ENCODE measurements around the gene SPIN1.

DNA sequence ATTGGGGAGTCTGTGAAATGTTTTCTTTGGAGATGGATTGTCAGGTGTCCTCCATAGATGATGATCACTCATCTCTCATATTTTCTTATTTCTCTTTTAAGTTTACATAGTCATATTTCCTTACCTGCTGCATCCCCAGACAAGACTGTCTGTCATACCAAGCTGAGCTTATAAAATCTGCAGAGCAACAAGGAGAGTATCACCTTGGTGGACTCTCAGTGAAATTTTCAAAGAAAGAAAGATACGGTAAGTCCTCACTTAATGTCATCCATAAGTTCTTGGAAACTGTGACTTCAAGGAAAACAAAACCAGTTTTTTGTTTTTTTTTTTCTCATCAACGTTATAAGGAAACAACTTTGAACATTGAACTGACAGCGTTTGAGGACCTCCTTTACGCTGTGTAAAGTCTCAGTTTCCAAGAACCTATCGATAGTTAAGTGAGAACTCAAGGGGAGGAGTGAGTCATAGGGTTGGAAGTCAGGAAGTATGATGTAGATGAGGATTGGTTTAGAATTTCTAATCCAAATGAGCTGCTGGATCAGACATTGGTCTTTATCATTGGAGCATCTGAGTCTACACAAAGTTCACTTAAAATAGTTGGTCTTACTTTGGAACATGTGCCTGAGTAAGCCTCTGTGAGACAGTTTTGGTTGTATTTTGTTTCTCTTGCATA lies 45.5 kb downstream of the SPIN1 start:
- TF ChIP-seq, protein P1, sequence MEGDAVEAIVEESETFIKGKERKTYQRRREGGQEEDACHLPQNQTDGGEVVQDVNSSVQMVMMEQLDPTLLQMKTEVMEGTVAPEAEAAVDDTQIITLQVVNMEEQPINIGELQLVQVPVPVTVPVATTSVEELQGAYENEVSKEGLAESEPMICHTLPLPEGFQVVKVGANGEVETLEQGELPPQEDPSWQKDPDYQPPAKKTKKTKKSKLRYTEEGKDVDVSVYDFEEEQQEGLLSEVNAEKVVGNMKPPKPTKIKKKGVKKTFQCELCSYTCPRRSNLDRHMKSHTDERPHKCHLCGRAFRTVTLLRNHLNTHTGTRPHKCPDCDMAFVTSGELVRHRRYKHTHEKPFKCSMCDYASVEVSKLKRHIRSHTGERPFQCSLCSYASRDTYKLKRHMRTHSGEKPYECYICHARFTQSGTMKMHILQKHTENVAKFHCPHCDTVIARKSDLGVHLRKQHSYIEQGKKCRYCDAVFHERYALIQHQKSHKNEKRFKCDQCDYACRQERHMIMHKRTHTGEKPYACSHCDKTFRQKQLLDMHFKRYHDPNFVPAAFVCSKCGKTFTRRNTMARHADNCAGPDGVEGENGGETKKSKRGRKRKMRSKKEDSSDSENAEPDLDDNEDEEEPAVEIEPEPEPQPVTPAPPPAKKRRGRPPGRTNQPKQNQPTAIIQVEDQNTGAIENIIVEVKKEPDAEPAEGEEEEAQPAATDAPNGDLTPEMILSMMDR (IDR thresholded peaks at IDR 0.05), result no peak
- TF ChIP-seq EZH2 (IDR thresholded peaks at IDR 0.05; ENCODE audit: borderline replicate concordance, insufficient read depth, low read depth, low read length, poor library complexity, severe bottlenecking), result no peak

Measured in B cell (primary cell).